ENCODE measurements around the gene ANKHD1.

ANKHD1 gene

GRCh38 chr5:140372971-140373487 is 28.6 kb upstream of the ANKHD1 start:
- in situ Hi-C loops (cut with HindIII; ENCODE audit: low sequenced_read_pairs), result no loop called here

- in situ Hi-C loops (cut with HindIII; ENCODE audit: low sequenced_read_pairs), result no loop called here
These were observed 20.3 kb upstream of the ANKHD1 start for GRCh38 chr5:140381351-140381750.

- in situ Hi-C loops (cut with HindIII; ENCODE audit: low sequenced_read_pairs), result no loop called here
These were observed 19.7 kb upstream of the ANKHD1 start for GRCh38 chr5:140381972-140382371.

- in situ Hi-C loops (cut with HindIII; ENCODE audit: low sequenced_read_pairs), result no loop called here
These were observed 18.8 kb upstream of the ANKHD1 start for GRCh38 chr5:140382866-140383265.

- in situ Hi-C loops (cut with HindIII; ENCODE audit: low sequenced_read_pairs), result no loop called here
These were observed 18.3 kb upstream of the ANKHD1 start for GRCh38 chr5:140383300-140383699.

- in situ Hi-C loops (cut with HindIII; ENCODE audit: low sequenced_read_pairs), result no loop called here
These were observed 13.6 kb upstream of the ANKHD1 start for GRCh38 chr5:140388052-140388451.

- in situ Hi-C loops (cut with HindIII; ENCODE audit: low sequenced_read_pairs), result no loop called here
These were observed 10.3 kb upstream of the ANKHD1 start for GRCh38 chr5:140391312-140391711.

GRCh38 chr5:140391732-140392131 is 9.9 kb upstream of the ANKHD1 start:
- in situ Hi-C loops (cut with HindIII; ENCODE audit: low sequenced_read_pairs), result no loop called here

- in situ Hi-C loops (cut with HindIII; ENCODE audit: low sequenced_read_pairs), result no loop called here
These were observed 7.9 kb upstream of the ANKHD1 start for GRCh38 chr5:140393738-140394137.

- in situ Hi-C loops (cut with HindIII; ENCODE audit: low sequenced_read_pairs), result no loop called here
These were observed 3.2 kb upstream of the ANKHD1 start for GRCh38 chr5:140398379-140398811.

- in situ Hi-C loops (cut with HindIII; ENCODE audit: low sequenced_read_pairs), result no loop called here
These were observed 1.5 kb upstream of the ANKHD1 start for GRCh38 chr5:140399979-140400729.

- in situ Hi-C loops (cut with HindIII; ENCODE audit: low sequenced_read_pairs), result no loop called here
These were observed 787 bp upstream of the ANKHD1 start for GRCh38 chr5:140400730-140401361.

- in situ Hi-C loops (cut with HindIII; ENCODE audit: low sequenced_read_pairs), result no loop called here
These were observed 833 bp downstream of the ANKHD1 start for GRCh38 chr5:140402258-140403074.

- in situ Hi-C loops (cut with HindIII; ENCODE audit: low sequenced_read_pairs), result no loop called here
These were observed 2.0 kb downstream of the ANKHD1 start for GRCh38 chr5:140403613-140404012.

GRCh38 chr5:140408750-140409241 is 7.2 kb downstream of the ANKHD1 start:
- in situ Hi-C loops (cut with HindIII; ENCODE audit: low sequenced_read_pairs), result no loop called here

- in situ Hi-C loops (cut with HindIII; ENCODE audit: low sequenced_read_pairs), result no loop called here
These were observed 11.6 kb downstream of the ANKHD1 start for GRCh38 chr5:140413230-140413629.

GRCh38 chr5:140417235-140417634 is 15.6 kb downstream of the ANKHD1 start:
- in situ Hi-C loops (cut with HindIII; ENCODE audit: low sequenced_read_pairs), result no loop called here

- in situ Hi-C loops (cut with HindIII; ENCODE audit: low sequenced_read_pairs), result no loop called here
These were observed 17.4 kb downstream of the ANKHD1 start for GRCh38 chr5:140418862-140419520.

- in situ Hi-C loops (cut with HindIII; ENCODE audit: low sequenced_read_pairs), result no loop called here
These were observed 18.6 kb downstream of the ANKHD1 start for GRCh38 chr5:140420226-140420570.

- in situ Hi-C loops (cut with HindIII; ENCODE audit: low sequenced_read_pairs), result no loop called here
These were observed 19.2 kb downstream of the ANKHD1 start for GRCh38 chr5:140420665-140421361.
